HG02938 (cell line): ENCODE measurements around the gene AKR1C1.
"Not testable (repeated sequence)": the region's sequence is repeated elsewhere in the genome, so short reads cannot be mapped to it uniquely, and the experiment has no call there.

Experiments
- ATAC-seq: cut with Tn5 transposase; IDR thresholded peaks from one replicate; pipeline ENCODE4 v1.9.1; 2021; ENCODE audit warnings: mild to moderate bottlenecking, moderate library complexity; ENCODE audit not compliant: unreplicated experiment

The AKR1C1 gene

DNA sequence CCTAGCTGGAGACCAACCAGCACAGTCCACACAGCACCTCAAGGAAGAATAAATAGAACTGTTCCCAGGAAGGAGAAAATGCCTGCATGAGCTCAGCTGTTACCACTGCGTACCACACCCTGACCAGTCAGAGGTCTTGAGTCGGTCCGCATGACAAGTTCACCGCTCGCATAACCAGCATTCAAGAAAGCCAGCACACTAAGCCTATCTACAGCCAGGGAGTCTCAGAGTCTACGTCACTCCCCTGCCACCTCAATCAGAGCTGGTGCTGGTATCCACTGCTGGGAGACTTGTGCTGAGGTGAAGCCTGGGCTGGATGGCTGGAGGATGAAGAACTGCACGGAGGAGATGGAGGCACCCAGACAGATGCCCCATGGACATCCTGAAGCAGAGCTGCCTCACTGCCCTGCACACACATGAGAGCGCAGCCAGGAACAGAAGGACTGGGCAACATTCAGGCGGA is 19.6 kb downstream of the AKR1C1 start:
- no peak for ATAC-seq

DNA sequence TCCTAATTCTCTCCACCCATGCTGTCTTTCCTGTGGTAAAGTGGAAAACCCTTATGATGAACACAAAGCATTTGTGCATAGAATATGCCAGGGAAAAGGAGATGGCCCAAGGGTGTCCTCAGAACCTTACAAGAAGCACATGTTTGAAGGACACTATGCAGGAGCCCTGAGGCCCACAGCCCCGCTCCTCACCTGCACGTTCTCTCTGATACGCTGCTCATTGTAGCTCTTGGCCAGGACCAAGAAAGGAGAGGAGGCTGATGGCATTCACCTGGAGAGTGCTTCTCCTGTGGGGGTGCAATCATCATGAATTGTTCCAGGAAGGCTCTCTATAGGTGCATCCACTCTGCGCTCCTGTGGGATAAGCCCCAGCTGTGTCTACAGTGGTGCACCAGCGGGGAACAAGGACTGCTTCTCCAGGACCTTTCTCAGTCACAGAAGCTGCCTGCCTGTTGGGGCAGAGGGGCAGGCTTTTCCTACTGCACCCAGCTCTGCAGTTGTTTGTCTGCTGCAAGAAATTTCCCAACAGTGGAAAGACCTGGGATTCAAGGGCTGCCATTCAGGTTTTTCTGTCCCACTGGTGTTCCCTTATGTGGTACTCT is 20.5 kb downstream of the AKR1C1 start:
- ATAC-seq: no peak

DNA sequence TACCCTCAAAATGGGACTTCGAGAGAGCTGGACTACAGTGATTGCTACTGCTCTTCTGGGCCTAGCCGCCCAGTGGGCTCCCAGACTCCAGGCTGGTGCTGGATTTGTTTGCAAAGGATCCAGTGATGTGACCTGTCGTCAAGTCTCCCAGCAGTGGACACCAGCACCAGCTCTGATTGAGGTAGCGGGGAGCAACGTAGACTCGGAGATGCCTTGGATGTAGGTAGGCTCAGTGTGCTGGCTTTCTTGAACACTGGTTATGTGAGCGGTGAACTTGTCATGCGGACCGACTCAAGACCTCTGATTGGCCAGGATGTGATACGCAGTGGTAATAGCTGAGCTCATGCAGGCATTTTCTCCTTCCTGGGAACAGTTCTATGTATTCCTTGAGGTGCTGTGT is 21.0 kb downstream of the AKR1C1 start:
- ATAC-seq: no peak

DNA sequence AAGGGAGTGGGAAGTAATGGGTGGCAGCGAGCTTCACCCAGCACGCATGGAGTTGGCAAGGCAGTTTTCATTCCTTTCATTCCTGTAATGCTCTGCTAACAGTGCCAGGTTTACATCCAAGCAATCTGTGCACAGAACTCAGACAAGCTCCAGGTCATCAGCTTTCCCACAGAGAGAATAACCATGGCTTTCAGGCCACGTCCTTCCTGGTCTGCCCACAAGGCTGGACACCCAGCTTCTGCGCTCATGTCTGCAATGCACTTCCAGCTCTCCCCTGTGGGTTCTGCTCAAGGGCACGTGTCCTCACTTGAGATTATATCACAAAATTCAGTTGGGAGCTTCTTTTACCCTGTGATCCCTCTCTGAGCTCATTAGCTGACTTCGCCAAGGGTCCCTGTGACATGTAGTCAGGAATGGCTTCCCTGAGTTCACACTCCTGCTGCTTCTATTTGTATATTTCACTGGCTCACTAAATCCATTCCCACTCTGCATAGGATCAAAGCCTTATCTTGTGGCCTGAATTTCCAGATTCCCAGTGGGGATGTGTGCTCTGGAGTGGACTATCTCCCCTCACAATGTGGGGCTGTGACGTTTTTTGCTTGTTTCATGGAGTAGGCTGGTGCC is 21.9 kb downstream of the AKR1C1 start:
- no peak for ATAC-seq

DNA sequence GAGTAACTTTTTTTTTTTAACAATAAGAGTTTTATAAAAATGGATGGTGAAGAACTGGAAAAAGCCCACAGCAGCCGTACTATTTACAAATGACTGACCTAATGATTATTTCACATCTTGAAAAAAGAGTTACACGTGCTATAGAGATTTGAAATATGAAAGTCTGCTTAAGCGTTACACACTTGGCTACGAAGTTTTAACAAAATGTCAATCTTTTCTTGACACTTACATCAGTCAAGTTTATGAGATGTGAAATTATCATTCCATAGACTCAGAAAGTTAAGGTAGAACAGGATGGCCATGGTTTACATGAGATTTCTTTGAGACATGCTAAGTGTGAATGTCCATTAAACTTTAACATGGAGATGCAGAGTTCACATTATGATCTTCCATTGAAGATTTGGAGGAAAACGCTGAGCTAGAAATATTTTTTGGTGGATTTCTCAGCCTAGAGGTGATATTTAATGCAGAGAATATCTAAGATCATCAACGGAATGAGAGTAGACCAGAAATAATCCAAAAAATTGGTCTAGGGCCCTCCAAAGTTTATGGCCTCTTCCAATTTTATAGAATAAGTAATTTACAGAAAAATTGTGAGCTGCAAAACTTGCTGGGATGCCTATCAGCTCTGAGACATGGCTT is 24.9 kb downstream of the AKR1C1 start:
- ATAC-seq: not testable (repeated sequence)

DNA sequence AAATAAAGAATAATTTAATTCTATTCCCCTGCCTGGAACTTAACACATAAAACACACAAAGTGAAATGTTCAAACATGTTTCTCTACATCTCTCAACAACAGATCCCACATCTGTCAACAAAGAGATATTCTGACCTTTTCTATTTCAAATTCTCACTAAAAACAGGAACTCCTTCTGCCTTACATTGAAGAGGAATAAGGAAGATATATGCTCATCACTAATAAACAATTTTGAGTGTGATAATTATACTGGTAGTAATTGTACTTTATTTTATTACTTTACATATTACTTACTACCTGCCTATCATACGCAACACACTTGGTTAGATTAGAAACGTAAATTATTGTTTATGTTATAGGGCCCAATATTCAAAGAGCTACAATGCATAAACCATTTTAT is 27.0 kb downstream of the AKR1C1 start:
- no peak for ATAC-seq

DNA sequence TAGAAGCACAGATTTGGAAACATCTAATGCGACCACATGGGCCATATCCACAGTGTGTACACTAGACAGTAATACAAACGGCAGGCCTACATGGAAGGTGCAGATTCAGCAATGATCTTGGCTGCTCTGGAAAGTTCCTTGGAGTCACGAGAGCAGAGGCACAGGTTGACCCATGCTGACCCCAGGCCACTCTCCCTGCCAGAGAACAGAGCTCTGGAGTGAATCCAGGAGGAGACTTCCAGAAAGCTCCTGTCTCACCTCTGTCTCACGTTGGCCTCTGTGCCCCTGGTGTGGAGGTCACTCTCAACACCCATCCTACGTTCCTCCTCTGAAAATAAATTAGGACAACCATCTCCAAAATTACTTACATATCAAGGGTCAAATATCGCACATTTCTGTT is 28.2 kb downstream of the AKR1C1 start:
- ATAC-seq: not testable (repeated sequence)

DNA sequence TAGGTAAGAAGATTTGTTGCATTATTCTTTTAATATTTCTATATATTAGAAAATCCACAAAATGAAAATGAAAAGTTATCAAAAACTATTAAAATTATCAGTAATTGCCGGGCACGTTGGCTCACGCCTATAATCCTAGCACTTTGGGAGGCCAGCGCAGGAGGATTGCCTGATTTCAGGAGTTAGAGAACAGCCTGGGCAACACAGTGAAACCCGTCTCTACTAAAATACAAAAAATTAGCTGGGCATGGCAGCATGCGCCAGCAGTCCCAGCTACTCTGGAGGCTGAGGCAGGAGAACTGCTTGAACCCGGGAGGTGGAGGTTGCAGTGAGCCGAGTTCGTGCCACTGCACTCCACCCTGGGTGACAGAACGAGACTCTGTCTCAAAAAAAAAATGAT is 29.3 kb downstream of the AKR1C1 start:
- ATAC-seq: not testable (repeated sequence)

DNA sequence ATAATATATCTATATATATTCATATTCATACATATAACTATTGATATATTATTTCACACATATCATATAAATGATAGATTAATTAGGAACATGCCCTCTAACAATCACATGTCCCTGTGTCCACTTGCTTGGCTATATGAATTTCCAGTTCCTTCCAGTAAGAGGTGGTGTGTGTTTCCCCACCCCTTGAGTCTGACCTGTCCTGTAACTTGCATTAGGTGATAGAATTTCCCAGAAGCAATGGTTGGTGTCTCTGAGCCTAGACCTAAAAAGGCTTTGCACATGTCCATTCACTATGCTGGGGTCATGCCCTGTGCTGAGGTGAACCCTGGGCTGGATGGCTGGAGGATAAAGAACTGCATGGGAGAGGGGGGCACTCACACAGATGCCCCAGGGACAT is 31.0 kb downstream of the AKR1C1 start:
- ATAC-seq: not testable (repeated sequence)

DNA sequence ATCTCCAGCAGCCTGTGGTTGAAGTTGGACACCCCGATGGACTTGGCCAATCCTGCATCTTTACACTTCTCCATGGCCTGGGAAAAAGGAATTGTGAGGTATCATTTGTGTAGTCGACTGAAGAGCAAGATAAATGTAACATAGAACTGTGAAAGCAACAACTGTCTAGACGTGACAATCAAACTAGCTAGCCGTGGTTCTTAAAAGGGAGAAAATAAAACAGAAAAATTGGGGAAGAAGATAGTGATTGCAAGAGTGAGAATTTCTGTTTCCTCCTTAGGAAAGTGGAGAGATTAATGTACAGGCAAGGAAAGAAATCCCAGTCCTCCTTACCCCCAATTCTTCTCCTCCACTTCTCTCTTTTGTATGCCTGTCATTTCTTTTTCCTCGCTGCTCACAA is 35.5 kb downstream of the AKR1C1 start:
- ATAC-seq: no peak

DNA sequence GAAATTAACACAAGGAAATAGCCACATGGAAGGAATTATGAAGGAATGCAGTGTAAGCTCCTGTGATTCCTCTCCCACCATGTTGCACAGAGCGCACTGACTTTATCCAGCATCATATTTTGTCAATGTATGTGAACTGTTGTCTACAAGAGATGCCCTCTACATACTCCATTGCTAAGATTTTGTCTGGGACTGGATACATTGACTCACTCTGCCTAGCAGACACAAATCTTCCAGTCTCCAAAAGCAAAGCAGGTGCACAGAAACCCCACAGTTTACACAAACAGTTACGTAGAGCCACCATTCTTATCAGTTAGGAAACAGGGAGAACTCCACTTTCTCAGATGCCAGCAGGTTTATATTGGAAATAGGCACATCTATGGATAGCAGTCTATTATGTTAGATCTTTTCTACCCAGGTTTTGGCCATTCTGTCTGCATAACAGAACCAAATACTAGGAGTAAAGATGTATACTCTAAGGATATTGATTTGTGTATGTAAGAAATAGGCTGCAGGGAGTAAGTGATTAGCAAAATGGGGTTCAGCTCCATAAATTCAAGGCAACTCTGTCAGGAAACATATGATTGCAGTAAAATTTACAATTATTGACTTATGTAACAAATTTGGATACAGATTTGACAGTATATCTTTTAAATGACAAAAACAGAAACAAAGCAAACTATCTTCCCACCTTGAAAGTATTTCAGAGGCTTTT is 39.0 kb downstream of the AKR1C1 start:
- ATAC-seq: no peak

DNA sequence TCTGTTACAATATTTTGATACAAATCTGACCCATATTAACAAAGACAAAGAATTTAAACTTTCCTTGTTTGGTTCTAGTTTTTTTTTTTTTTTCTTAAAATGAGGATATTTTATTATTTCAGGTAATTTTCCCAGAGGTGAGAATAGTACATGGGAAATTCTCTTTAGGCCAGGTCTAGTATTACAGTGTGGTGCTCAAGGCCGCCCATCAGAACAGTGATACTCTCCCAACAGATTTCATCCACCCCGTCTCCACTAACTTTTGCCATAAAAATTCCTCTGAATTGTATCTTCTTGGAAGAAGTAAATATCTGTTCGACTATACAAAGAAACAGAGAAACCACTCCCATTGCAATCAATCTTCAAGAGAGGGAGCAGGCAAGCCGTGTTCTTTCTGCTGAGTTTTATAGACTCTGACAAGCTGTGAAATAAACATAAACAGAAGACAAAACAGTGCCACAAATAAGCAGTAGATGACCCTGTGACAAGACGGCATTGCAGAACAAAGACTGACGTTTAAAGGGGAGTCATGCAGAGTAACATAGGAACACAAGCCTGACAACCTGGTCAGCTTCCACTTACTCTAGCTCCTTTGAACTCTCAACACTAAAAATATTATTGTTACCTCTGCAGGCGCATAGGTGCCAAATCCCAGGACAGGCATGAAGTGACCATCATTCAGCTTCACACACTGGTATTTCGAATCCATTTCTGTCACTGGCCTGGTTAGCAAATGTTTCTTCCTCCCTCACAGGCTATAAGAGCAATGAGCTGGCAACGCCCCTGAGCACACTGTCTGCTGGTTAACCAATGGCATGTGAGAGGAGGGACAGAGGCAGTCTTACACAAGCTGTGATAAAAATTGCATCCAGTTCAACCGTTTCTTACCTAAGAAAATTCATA is 40.2 kb downstream of the AKR1C1 start, which contains the start of gene AKR1C2:
TSS of gene AKR1C2 (minus strand) at position 731 of the 903 bp plus-strand sequence. CDS start at position 709, 22 bp downstream.
- not testable (repeated sequence) for ATAC-seq

DNA sequence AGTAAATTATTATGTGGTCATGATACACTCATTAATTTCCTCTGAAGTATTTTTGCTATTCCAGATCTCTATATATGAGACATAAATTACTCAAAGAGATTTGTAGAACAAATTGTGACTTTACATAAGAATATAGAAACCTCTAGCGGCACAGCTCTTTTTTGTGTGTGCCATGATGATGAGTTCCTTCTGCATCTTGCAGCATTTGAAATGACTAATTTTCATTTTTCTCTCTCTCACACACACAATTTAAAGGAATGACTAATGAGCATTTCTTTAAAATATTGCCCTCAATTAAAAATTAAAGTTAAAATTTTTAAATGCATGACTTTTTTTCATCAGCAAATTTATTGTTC is 40.8 kb downstream of the AKR1C1 start:
- ATAC-seq: not testable (repeated sequence)

DNA sequence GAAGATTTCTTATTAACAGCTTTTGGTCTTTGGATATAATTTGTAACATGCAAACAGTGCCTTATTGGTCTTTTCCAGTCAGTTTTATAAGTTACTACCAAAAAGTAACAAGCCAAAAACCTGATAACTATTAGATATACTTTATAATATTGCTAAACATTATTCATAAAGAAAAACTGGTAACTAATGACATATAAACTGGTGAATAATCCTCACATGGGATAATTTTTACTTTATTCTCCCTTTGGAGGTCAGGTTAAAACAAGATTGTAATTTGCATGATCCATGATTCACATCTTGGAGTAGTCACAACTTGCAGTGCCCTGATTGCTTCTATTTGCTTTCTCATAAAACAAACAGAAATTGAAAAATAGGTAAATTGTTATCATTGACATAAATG is 41.3 kb downstream of the AKR1C1 start:
- not testable (repeated sequence) for ATAC-seq

DNA sequence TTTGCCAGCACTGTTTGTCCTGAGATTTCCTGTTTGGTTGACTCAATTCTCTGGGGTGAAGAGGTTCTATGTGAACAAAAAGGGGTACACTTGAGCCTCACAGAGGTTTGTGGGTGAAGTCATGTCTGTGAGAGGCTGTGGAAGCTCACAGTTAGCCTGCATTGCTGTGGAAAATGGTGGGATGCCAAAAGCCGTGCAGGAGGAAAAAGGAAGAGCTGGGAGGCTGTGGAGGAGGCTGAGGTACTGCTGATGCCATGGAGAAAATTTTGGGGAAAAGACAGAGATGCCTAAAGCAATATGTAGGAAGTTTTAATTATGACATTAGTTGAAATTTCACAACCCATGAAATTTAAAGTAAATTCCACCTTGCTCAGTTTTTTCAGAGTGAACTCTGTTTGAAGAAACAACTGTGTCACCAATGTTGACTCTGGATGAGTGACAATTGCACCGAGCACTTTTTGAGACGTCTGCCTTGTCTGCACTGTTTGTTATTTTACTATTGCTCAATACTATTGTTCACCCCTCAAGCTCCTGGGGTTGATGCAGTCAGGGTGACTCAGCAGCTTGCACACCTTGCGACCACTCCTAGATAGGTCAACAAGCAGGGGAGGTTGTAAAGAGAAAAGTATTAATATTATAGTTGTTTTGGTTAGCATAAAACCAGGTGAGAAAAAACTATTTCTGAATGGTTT is 45.8 kb downstream of the AKR1C1 start:
- ATAC-seq: not testable (repeated sequence)

DNA sequence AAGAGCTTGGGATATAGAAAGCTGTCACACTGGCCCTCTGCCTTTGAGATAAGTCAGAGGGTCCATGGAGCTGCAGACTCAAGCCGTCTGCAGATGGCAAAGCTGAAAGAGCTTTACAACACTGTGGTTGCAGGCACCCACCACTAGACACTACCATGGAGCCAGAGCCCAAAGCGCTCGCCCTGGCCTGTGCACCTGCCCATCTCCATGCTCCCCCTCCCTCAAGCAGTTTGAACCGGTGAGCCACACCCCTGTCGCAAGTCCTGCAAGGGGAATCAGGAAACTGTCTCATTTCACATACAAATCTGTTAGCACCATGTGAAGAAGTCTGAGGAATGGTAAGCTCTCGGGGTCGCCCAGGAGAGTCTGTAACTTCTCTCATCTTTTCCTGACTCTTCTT is 46.8 kb downstream of the AKR1C1 start:
- not testable (repeated sequence) for ATAC-seq

DNA sequence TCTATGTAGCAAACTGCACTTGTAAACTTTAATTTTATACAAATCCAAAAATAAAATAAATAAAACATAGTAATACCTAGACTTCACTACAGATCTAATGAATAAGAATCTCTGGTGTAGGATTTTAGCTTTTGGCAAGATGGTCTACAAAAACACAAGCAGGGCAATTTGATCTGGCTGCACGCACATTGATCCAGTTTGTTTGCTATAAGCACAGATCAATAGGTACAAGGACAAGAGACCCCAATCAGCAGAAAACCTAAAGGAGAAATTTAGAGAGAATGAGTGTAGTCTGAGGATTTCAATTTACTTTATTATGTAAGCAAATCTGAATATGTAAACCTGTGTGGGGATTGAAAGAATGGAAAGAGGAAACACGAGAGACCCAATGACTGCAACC is 48.2 kb downstream of the AKR1C1 start:
- ATAC-seq: not testable (repeated sequence)

DNA sequence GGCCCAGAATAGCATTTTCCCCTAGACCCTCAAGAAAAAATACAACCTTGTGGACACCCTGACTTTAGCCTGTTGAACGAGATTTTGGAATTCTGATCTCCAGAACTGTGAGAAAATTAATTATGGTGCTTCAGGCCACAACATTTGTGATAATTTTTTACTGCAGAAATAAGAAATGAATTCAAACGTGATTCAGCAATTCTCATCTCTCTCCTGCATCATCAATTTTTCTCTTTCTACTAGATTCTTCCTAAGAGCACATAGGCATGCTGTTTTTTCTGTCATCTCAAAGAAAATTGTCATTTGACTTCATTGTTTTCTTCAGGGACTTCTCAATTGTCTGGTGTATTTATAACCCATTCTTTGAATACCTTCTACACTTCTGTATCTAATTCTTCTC is 49.4 kb downstream of the AKR1C1 start:
- no peak for ATAC-seq

DNA sequence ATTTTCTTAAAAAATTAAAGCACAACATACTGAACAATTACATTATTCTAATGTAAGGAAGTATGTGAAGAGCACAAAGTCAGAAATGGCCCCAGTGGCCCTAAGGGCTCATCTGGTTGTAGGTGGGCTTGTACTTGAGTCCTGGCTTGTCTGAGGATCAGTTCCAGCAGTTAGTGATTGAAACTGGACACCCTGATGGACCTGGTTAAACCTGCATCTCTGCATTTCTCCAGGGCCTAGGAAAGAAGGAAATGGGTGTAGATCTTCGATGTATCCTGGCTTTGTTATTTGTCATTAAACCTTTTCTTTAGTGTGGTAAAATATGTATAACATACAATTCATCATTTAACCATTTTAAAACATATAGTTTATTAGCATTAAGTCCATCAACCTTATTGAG is 50.2 kb downstream of the AKR1C1 start:
- ATAC-seq: no peak
